ENCODE data around the gene PSMC1.

PSMC1 gene

DNA sequence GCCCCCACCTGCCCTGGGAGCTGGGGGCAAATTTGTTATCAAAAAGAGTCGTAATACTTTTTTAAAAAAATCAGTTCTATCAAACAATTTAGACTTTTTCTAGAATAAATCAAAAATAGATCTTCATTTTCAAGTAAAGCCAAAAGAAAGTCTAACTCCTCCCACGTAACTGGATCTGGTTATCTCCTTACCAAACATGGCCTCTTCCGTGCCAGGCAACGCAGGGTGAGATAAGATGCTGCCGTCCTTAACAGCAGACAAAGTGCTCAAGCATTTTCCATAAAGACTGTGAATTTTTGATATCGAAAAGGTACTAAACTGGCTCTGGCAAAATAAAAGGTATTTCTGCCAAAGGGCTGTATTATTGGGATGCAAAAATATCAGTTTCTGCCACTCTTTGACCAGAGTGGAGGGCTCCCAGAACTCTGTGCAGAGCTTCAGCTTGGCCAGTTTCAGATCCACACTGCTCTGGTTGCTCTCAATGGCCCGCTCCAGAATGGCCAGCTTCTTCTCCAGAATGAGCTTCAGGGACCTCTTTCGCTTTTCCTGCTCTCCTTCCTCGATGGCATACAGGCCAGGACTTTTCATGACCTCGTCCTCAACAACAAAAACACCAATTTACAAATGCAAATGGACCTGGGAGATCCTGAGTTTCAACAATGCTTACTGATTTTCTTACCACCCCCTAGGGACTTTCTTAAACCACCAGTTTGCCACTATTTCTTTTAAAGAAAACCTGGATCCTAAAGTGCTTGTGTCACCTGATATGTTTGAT is 46.4 kb downstream of the PSMC1 start:
- DNase-seq: no peak

DNA sequence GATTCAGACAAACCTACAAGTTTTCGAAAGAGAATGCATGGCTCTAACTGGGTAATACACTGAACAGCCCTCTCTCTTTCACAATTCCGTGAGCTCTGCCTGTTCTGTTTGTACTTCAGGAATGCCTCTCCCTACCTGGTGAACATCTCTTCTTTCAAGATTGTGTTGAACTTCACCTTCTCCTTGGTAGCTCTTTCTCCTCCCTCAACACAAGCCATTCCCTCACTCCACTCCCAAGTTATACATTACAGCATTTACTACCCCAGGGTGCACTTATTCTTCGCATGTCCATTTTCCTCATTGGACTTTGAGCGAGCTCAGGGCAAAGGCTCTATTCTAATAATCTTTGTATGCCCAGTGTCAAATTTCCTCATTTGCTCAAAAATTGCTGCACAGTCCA is 47.1 kb downstream of the PSMC1 start:
- DNase-seq: no peak

DNA sequence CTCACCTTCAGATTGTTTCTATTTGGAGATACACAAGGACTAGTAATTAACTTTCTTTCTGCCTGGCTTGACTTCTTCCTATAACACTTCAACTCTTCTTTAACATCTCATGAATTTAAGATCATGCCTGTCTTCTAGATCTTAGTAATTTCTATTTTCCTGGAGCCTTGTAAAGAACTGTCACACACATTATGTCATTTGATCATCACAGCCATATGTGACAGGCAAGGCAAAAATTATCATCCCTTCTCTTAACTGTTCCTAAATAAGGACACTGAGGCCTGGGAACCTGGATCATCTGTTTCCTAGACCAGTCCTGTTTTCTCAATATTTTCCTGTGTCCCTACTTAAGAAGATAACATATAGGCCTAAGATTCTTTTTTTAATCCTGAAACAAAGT is 48.1 kb downstream of the PSMC1 start:
- no peak for DNase-seq

DNA sequence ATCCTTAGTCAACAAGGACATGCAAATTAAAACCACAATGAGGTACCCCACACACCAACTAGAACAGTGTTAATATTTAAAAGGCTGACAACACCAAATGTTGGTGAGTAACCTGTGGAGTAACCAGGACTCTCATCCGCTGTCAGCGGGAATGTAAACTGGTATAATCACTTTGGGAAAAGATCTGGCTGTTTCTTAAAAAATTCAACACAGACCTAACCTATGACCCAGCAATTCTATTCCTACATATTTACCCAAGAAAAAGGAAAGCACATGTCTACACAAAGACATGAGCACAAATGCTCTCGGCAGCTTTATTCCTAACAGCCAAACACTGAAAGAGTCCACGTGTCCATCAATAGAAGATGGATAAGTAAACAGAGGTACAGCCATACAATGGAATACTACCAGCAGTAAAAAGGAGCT is 48.8 kb downstream of the PSMC1 start:
- DNase-seq: no peak

DNA sequence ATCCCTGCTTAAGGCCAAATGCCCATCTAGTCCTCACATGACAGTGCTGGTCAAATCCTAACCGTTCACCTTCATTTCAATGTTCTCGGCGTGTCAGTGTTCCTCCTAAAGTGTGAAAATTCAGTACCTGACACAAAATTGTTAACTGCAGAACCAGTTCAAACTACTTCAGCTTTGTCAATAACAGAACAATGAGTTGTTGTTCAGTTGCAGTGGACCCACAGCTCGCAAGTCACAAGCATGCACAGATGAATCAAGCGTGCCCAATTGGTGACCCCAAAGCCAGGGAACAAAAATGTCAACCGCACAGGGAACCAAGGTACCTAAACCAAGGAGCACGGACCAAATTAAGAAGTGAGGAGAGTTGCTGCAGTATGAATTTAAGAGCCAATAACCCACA is 52.2 kb downstream of the PSMC1 start:
- no peak for DNase-seq

DNA sequence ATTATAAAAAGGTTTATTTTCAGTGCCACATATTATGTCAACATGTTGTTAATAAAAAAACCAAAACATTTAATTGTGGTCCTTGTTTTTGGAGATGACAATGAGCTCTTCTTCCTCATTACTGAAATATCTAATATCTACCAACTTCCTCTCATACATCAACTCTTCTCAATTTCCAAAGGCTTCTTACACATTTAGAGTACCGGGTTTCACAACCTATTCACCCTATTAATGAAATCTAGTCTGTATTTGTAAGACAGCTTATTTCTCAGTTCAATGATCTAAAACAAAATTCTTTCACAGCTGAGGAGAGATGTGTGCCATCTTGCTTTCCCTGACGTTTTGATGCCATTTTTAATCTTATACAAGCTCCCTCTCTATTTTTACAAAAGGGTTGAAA is 60.9 kb downstream of the PSMC1 start:
- no peak for DNase-seq

DNA sequence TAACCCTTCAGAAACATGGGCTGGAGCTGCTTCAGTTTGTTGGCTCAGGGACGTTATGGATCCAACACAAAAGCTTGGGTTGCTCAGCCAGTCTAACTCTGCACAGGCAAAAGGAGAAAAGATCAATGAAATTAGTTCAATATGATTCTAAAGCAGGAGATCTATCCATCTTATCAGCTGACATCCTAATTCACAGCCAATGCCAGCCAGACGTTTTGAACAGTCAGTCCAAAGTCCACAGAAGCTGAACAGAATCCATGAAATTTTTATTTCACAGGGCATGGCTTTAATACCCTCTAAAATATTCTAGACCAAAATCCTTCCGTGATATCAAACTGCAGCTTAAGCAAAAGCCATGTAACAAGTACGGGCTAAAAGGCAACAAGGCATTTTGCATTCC is 61.7 kb downstream of the PSMC1 start:
- no peak for DNase-seq

DNA sequence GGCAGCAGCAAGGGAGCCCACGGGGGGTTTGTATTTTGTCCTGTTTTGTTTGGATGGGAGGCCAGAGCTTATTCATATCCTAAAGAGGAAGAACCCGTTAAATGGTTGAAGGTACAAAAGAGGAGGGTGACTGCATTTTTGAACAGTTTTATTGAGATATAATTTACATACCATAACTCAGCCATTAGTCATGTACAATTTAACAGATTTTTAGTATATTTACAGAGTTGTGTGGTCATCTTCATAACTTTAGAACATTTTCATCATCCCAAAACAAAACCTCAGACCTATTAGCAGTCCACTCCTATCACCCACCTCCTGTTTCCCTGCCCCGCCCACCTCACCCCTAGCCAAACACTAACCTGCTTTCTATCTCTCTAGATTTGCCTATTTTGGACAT is 62.8 kb downstream of the PSMC1 start:
- DNase-seq: no peak

DNA sequence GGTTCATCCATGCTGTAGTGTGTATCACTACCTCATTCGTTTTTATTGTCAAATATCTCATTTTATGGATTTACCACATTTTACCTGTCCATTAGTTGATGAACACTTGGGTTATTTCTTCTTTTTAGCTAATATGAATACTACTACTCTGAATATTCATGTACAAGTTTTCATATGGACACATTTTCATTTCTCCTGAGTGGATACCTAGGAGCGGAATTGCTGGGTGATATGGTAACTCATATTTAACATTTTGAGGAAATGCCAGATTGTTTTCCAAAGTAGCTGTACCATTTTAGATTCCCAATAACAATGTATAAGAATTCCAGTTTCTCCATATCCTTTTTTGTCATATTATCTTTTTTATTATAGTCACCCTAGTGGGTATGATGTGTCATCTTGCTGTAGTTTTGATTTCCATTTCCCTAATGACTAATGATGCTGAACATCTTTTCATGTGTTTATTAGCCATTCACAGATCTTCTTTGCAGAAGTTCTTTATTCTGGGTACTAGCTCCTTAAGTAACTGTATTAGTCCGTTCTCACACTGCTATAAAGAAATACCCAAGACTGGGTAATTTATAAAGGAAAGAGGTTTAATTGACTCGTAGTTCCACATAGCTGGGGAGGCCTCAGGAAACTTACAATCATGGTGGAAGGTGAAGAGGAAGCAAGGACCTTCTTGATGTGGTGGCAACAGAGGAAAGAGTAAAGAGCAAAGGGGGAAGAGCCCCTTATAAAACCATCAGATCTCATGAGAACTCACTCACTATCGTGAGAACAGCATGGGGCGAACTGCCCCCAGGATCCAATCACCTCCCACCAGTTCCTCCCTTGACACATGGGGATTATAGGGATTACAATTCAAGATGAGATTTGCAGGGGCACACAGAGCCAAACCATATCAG is 63.5 kb downstream of the PSMC1 start:
- DNase-seq: no peak

DNA sequence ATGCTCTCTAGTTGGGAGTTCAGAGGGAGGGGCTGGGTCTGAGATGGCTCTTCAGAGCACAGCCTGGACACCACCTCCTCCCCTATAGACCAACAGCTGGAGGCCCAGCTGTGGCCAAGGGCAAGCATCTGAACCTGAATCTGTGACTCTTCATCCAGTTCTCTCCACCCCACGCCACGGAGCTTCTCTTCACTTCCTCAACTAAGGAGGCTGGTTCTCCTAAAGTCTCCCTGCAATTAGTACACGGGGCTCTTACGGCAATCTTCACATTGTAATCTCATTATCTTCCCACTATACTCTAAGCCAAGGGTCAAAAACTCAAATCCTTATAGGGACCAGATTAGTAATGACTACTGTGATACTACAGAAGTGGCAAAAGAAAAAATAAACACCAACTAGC is 65.5 kb downstream of the PSMC1 start:
- DNase-seq: no peak

All from CD4-positive, alpha-beta T cell treated with Interleukin-15 for 1 hour (primary cell).